GM21515 (cell line): ENCODE measurements around the gene MAN2B2.
A peak's percentile ranks its signal among the peaks of the same experiment; 100 is the strongest.

Source experiments
- ATAC-seq: cut with Tn5 transposase; IDR thresholded peaks from one replicate; pipeline ENCODE4 v1.9.1; 2021; ENCODE audit not compliant: unreplicated experiment

MAN2B2 gene

DNA sequence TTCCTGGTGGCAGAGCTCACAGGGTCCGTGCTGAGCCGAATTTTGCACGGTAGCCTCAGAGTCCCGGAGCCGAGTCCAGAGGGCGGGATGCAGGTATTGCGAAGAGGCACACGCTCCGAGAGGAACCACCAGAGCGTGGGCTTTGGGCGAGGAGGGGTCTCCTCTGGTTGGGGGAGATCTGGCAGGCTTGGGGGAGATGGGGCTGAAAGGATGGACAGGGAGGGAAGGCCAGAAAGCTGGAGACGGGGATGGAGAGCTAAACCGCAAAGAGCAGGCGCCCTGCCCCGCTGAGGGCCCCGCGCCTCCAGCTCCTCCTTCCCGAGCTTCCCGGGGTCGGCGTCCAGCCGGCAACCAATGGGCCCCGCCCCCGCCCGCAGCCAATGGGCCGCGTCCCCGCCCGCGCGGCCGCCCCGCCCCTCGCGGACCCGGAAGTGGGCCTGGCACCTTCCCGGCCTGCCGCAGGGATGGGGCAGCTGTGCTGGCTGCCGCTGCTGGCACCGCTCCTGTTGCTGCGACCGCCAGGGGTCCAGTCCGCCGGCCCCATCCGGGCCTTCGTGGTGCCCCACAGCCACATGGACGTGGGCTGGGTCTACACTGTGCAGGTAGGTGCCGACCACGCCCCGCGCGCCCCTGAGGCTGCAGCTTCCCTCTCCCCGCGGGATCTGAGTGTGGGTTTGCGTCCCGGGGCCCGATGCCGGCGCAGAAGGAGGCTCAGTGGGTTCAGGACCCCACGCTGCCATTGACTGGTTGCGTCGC lies at the start of gene MAN2B2:
MAN2B2 (plus strand) TSS at position 443 of the 756 bp plus-strand sequence; CDS start at position 465, 22 bp downstream.
- ATAC-seq: peak; percentile 93

DNA sequence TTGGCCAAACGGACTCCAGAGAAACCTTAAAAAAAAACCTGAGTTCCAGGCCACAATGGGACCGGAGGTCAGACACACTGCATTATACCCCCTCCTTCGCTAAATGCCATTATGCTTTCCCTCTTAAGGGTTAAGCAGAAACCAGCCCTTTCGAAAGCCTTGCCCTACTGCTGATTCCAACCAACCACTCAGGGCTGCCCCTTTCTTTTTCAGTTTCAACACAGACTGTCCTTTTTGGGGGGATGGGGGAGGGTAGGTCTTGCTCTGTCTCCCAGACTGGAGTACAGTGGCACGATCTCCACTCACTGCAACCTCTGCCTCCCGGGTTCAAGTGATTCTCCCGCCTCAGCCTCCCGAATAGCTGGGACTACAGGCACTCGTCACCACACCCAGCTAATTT lies 49.5 kb upstream of the MAN2B2 start:
- ATAC-seq: no peak

DNA sequence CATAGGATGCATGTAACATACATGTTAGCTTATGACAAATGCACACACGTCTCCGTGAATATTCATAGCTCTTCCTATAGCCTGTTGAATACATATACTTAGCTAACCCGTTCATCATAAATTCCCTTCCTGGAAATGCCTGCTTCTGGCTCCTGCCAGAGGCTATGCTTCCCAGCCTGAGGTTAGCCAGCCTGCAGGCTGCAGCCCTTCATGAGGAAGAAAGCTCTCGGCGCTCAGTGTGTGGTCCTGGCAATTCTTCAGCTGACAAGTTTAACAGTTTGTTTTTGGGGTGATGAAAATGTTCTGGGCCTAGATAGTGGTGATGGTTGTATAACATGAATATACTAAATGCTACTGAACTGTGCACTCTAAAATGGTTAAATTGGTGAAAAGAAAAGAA lies 48.8 kb upstream of the MAN2B2 start:
- ATAC-seq: no peak

DNA sequence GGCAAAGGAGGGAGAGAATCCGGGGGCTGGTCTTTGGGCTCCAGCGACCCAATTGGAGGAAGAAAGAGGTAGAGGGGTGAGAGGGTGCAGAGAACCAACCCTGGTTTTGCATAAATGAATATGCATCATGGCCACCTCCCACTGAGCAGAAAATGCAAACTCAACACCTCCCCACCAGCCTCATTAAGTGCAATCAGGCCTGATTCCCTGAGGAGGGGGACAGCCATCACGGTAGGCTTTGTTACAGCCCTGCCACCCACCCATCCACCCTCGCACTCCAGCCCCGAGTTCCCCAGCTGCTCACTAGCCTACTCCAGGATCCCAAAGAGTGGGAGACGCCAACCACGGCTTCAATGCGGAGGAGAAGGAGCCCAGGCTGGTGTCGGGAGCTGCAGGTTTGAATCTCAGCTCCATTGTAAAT lies 48.3 kb upstream of the MAN2B2 start:
- ATAC-seq: no peak

DNA sequence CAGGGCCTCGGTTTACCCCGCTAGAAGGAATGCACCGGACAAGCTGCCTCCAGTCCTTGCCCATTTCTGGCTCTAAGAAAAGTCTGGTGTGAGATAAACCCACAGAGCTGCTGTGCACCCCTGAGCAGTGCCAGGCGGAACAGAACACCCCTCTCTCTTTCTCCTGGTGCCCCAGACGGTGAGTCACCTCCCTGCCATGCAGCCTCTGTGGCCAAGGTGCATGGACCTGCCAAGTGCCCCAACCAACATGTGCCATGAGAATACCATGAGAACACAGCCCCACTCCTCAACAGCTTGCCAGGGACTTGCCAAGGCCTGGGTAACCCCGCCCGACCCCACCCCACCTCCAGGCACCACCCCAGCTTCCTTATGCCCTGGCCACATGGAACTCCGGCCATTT lies 47.7 kb upstream of the MAN2B2 start:
- ATAC-seq: no peak

DNA sequence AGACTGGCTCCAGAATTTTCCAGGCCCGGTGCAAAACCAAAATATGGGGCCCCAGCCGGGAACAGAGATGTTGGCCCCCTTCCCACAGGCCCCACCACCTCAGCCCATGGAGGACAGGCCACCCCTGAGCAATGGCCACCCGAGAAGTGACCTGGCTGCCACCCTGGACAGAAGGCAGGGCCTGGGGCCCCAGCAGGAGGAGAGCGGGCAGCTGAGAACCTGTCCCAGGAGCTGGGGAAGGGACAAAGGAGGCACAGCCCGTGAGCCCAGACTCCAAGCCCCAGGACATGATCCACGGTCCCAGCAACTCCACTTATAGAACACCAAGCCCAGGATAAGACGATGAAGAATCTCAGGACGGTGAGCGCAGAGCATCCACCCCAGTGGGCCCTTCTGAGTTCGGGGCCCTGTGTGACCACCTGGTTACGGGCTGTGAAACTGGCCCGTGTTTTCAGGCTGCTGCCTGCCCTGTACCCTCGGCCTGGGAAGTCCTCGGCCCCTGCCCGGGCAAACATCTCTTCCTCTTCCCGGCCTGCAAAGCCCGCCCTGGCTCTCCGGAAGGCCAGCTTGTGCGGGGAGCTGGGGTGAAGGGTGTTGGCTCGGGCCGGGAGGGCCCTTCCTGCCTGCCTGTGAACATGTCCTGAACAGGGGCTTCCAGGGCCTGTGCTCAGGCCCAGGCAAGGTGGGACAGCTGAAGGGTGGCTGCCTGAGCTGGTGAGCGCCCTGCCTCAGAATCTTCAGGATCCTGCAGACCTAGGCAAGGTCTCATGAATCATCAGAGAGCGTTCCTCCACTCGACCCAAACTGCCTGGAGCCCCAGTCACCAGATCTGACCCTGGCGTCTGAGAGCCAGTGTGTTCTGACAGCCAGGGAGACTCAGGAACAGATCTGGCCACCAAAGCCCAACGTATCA lies 47.0 kb upstream of the MAN2B2 start:
- ATAC-seq: no peak

DNA sequence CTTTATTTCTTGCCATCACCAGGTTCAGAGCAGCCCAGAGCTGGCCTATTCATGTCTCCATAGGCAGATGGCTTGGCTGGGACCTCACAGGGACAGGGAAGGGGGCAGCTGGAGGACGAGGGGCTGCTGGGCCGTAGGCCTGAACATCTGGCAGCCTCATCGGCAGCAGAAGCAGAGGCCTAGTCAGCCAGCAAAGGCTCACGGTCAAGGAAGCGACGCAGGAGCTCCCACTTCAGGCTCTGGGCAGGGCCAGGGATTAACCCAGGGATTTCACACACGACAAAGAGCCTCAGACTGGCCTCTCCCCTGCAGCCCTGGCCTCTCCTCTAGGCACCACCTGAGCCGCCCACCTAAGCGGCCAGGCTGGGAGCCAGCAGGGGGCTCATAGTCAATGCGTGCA lies 46.0 kb upstream of the MAN2B2 start:
- ATAC-seq: no peak

DNA sequence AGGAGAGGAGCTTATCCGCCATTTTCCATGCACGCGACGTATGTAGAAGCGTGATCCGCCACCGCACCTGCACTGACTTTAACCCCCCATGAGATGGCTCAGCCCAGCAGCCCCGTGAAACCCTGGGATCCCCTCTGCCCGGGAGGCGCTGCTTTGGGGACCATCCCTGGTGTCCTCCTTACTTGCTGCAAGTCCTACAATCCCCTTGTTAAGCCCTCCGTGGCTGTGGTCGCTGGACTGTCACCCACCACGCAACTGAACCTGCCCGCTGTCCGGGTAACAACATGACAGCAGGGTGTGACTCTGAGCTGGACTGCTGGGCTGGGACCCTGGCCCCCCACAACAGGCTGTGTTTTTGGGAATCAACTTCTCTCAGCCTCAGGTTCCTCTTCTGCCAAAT lies 44.7 kb upstream of the MAN2B2 start:
- no peak for ATAC-seq

DNA sequence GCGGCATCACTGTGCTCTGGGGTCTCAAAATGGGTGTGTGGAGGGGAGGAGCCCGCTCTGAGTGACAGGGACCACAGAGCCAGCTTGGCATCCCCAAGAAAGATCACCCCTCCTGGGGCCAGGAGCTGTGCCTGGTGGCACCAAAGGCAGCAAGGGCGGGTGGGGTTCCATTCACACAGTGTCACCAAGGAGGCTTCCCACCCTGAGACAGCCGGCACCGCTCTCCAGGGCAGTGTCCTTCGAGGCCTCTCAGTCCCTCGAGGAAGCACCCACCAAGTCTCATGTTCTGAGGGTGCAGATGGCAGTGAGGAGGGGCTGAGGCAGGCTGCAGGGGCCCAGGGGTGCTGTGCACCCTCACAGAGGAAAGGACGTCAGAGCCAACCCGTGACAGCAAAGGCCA lies 44.0 kb upstream of the MAN2B2 start:
- no peak for ATAC-seq

DNA sequence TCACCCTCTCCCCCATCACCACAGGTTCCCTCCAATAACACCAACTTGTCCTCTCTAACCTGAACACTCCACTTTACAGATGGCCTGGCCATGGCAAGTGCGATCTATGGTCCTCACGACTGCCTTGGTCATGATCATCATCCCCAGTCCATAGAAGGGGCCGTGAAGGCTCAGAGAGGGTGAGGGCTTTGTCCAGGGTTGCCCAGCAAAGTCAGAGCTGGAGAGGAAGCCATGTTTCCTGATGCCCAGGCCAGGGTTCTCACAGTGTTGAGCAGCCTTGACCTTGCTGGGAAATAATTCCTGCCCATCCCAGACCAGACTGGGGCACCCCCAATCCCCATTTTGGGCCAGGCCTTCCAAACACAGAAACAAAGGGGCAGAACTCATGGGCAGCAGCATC lies 42.9 kb upstream of the MAN2B2 start:
- no peak for ATAC-seq

DNA sequence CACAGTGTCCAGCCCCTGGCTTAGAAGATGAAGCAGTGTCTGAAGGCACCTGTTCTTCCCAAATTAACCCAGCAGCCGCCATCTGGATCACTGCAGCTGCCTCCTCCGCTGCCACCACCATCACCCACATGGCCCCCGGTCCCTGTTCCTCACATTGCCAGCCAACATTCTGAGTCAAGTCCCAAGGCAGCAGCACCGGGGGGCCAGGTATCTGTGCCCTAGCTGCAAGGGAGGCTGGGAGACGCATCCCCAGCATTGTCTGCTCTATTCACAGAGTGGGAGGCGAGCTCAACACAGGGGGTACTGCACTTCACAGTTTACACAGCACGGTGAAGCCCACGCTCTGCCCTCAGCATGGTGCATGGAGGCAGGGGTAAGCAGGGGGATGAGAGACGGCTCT lies 42.3 kb upstream of the MAN2B2 start:
- ATAC-seq: no peak

DNA sequence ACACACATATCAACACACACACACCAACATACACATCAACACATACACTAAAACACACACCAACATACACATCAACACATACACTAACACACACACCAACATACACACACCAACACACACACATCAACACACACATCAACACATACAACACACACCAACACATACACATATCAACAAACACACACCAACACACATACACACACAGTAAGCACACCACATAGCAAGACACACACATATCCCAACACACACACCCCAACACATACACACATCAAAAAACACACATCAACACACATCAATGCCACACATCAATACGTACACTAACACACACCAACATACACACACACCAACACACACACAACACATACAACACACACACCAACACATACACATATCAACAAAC lies 40.9 kb upstream of the MAN2B2 start:
- no peak for ATAC-seq

DNA sequence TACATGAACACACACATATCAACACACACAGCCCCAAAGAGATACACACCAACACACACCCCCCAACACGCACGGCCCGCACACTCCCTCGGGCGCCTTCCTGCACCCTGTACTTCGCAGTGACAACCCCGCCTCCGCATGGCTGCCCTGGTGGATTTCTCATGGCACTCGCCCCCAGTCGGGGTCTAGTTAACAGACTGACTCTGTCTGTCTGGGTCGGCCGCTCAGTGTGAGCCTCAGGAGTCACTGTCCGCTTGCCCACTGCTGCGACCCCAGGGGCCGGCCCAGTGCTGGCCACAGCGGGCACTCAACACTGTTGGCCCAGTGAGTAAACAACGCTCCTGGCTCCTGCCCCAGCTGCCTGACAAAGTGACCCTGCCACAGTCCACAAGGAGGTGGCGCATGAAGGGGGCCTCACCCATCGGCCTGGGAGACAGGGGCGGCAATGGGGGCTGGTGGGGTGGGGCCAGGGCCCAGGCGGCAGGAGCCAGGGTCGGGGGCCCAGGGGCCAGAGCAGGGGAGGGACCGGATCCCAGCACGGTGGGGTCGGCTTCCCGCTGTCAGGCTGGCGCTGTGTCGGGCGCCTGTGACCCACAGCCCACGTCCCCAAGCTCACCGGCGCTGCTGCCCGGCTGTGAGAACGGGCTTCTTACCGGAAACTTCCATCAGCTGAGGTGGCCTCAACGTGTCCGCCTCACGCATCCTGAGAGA lies 40.2 kb upstream of the MAN2B2 start:
- ATAC-seq: no peak

DNA sequence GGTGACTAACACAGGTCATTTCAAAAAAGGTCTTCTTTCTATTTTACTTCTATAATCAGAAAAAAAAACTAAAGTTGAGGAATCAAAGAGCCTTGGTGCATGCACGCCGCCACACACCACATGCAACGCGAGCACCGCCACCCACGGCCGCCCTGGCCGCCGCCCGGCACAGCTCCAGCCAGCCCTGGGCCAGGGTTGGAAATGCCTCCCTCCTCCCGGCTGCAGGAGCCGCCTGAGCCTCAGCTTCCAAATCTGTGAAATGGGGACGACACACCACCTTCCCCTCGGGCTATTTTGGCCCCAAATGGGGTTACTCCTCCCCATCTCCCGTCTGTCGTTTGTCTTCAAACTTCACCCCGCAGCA lies 39.7 kb upstream of the MAN2B2 start:
- ATAC-seq: no peak

DNA sequence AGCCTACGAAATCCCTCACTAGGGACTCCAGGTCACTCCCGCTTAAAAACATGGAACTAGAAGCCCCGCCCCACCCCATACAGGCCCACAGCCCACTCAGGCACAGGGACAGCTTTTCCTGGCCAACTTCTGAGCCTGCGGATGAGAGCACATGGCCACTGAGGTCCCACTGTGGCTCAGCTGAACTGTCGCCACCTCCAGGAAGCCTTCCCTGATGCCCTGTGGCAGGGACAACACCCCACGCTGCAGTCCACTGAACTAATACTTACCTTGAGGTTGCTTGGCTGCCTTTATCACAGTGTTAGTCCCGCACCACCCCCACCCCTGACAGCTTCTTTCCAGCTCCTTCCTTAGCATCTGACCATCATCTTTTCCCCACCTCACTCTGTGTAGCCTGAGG lies 39.3 kb upstream of the MAN2B2 start:
- no peak for ATAC-seq

DNA sequence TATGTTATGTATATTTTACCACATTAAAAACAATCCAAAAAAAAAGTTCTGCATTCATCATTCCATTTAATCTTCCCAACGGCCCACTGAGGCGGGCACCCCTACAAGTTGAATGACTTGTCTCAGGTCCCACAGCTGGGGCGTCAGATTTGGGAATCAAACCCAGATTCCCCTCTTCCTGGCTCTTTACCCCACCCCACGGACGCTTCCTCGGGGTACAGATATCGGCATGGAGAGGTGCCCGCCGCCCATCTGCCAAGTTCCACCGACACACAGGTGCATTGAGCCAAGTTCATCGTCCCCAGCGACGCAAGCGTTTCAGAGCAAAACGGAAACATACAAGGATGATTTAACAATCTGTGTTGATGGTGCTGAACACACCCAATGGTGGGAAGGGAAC lies 36.9 kb upstream of the MAN2B2 start:
- ATAC-seq: no peak

DNA sequence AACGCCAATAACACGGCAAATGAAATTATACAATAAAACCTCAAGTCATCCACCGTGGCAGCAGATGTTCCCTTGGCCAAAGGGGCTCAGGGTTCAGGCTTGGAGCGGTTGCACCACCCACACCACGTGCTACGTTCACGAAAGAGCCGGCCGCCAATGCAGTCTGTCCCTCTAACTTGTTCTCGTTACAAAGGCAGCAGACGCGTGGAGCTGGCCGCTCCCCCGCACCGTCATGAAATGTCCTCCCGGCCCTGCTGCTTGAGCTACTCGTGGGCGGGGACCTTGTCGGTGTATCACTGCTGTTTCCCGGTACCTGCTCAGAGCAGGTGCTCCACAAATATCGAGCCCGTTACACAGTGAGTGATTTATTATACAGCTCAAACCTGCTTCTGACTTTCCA lies 36.4 kb upstream of the MAN2B2 start:
- no peak for ATAC-seq

DNA sequence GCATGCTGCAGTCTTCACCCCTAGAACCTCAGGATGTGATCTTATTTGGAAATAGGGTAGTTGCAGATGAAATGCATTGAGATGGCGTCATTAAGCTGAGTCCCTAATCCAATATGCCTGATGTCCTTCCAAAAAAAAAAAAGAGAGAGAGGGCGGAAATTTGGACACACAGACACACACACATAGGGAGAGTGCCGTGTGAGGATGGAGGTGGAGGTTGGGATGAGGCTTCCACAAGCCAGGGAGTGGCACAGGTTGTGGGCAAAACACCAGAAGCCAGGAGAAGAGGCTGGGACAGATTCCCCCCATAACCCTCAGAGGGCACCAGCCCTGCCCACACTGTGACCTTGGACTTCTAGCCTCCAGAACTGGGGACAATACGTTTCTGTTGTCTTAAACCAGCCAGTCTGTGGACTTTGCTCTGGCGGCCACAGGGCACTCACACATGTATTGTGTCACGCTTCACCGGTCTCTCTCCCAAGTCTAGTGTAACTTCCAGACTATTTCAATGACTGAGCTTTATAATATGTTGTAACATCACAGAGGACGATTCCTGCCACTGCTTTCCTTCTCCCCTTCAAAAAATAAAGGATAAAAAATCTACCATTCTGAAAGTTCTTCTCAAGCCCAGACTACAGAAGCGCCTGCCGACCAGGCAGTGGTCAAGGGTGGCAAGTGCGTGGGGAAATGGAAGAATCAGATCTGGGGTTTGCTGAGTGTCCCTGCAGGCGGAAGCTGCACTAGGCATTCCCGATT lies 35.8 kb upstream of the MAN2B2 start:
- no peak for ATAC-seq

DNA sequence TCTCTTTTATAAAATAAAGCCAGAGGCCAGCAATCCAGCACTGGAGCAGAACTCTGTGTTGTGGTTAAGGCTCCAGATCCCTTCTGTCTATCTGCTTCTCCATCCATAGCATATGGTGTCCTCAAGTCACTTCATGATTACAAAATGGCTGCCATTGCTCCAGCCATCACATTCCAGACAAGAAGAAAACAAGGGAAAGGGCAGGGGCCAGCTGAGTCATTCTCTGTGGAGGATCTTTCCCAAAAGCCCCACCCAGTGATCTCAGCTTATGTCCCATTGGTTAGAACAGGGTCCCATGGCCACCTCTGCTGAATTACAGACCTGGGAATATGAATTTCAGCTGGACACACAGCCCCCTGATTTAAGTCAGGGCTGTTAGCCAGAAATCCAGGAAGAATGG lies 34.1 kb upstream of the MAN2B2 start:
- no peak for ATAC-seq

DNA sequence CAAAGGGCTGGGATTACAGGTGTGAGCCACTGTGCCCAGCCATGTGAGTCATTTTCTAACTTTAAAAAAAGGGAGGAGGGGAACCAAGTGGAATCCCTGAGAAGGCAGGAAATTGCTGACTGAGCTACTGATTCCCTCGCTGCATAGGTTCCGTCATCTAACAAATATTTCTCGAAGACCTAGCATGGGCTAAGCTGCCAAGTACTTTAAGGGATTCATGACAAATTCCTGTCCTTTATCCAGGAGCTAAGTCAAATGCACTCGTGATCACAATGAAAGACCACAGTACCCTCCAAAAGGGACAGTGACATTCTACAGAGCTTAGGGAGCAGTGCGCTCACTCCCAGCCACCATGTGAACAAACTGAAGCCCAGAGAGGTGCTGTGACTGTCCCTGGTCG lies 33.2 kb upstream of the MAN2B2 start:
- ATAC-seq: no peak

DNA sequence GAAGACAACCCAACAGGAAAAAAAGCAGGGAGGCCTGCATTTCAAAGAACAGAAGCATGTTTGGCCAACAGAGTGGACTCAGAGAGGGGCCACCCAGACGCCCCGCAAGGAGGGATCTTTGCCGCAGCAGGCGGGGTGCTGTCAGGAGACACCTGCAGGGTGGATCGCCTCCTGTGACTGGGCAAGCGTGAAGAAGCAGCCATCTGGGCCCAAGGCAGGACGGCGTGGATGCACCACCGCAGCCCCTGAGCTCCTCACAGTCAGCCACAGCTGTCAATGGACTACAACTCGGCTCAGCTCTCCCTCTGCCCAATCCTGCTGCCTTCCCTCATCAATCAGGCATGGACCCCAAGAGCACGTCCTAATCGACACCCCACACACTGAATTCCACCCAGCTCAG lies 32.0 kb upstream of the MAN2B2 start:
- ATAC-seq: no peak
